Superior temporal gyrus (tissue), 1 donor: ENCODE data around the gene IMMT.

Source experiments
- DNase-seq: peaks from one replicate; pipeline ENCODE4 v3.0.0-alpha.2; 2016; ENCODE audit errors: extremely low spot score

The IMMT gene

DNA sequence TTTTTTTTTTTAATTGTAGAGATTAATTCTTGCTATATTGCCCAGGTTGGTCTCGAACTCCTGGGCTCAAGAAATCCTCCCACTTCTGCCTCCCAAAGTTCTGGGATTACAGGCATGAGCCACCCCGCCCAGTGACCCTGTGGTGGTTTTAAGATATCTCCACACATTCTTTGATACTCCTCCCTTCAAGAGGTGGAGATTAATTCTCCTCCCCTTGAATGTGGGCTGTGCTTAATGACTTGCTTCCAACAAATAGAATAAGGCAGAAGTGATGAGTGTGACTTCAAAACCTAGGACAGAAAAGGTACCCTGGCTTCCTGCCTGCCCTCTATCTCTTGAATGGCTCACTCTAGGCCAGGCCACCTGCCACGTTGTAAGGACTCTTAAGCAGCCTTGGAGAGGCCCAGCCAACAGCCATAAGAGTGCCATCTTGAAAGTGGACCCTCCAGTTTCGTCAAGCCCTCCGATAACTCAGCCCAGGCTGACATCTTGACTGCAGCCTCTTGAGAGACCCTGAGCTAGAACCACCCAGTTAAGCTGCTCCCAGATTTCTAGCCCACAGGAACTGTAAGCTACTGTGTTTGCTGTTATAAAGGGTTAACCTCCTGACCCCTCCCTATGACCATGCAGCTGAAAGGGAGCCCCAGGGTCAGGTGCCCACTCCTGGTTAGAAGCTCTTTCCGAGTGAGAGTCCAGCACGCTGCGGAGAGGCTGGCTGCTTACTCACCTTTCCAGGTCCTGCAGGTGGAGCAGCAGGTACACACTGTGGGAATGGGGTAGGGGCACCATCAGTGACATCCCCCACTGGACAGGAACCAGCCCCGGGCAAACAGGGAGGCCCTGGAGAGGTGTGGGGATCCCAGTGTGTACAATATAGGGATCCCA, 31.6 kb upstream of the IMMT start:
- no peak for DNase-seq

GRCh38 chr2:86226070-86226469, 30.8 kb upstream of the IMMT start:
- no peak for DNase-seq

DNA sequence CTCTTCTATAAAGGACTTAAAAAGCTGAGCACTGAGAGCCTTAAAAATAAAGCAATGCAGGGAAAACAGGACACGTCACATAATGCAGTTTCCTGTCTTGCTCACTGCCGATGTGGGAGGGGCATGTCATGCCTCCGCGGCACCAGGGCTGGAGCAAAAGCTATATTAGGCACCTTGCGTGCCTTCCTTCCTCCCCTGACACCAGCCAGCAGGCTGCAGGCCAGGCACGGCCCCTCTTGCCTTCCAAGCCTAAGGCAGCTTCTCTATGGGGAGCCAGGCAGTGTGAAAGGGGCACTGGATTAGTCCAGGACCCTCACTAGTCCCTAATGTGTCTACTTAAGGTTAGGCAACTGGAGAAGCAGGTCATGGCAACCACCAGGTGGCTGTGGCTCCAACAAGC, 30.3 kb upstream of the IMMT start:
- DNase-seq, result peak; percentile 60

GRCh38 chr2:86224645-86225355, 29.5 kb upstream of the IMMT start:
- no peak for DNase-seq

DNA sequence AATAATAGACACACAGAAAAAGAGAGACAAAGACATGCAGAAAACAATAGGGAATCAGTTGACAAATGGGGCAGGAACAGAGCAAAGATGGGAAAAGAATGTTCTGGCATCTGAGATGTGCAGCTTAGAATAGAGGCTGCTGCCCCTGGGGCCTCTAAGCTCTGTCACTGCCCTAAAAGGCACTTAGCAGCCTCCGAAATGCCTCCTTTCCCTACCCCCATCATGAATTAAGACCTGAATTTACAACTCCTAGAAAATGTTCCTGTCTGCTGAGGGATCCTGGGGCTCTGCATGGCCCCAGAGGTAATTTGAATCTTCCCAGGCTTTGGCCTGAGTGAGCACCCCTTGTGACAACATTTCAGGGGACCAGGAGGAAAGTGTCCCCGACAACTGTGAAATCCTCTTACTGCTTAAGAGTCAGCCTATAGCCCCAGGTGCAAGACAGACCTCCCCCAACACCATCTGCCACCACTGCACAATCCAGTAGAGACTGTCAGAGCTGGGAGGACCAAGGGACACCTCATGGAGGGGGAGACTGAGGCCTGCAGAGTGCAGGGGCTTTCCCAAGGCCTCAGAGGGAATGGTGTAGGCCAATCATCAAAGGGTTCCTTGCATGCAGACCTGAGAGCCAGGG, 28.8 kb upstream of the IMMT start:
- DNase-seq, result no peak

DNA sequence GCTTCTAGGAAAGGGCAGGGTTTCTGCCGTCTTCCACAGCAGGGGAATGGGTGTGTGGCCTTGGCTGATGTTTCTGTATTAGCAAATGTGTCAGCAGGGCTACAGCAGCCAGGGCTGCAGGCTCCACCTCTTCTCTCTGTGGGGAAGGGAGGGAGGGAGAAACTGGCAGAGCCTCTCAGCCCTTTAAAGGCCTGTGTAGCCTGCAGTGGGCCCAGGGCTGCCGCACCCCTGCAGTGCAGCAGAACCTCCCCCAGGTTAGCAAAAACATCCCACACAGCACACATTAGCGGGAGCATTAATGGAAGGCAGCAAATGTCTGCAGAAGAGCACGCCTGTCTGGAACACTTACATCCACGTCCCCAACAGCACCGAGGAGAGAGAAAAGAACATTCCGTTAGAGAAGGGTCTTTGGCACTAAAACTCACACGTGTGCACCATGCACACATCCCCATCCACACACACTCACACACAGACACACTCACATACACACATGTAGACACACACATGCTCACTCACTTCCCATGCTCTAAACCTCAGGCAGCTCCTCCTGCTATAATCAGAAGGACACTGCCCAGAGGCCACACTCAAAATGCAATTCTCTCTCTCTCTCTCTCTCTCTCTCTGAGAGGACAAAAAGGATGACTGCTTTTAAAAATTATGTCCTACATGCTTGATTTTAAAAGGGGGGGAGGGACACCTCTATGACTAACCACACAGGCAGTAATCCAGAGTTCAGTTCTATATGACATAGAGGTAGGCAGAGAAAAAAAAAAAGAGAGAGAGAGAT, 28.1 kb upstream of the IMMT start:
- DNase-seq, result peak; percentile 71

DNA sequence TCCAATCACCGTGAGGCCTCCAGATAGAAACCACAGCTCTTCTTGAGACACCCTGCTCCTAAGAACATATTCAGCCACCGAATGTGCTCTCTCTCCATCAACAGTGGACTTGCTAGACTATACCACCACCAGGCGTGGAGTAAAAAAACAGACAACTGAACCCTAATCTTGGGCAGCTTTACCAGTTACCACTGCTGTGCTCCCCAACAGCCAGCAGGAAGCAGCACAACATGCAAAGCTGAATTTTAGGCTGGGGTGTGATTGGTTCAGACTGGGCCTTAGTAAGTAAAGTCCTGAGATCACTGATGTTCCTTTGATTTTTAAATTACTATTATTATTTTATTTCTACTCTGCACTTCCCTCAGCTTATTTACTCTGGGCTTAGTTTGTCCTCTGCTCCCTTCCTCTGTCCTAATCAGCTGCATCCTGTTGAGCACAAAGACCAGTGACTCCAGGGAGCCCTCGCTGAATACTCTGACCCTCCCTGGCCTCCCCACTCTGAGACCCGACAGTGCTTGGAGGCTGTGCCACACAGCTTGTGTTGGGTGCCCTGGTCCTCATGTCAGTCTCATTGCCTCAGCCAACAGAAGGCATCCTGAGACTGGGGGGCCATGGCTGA, 25.9 kb upstream of the IMMT start:
- DNase-seq, result peak; percentile 67

DNA sequence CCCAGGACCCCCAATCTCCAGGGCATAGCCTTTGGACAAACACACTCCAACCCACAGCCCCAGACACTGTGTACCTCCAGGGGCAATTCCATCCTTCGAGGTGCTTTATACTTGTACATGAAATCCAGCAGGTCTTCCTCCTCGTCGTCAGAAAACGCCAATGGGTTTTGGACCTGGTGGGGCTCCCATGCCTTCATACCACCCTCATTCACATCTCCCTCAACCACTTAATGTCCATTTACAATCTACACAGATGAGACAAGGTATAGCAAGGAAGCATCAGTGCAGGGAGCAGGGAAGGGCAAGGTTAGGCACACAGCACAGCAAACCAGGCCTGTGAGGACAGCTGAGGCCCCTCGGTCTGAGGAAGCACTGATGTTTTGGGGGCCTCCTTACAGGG, 24.6 kb upstream of the IMMT start:
- DNase-seq, result no peak

- no peak for DNase-seq
Measured at GRCh38 chr2:86218124-86218523, 22.9 kb upstream of the IMMT start.

- peak; percentile 49 for DNase-seq
Measured at GRCh38 chr2:86216575-86217555, 21.6 kb upstream of the IMMT start.

- no peak for DNase-seq
Measured at GRCh38 chr2:86214503-86214832, 19.2 kb upstream of the IMMT start.

DNA sequence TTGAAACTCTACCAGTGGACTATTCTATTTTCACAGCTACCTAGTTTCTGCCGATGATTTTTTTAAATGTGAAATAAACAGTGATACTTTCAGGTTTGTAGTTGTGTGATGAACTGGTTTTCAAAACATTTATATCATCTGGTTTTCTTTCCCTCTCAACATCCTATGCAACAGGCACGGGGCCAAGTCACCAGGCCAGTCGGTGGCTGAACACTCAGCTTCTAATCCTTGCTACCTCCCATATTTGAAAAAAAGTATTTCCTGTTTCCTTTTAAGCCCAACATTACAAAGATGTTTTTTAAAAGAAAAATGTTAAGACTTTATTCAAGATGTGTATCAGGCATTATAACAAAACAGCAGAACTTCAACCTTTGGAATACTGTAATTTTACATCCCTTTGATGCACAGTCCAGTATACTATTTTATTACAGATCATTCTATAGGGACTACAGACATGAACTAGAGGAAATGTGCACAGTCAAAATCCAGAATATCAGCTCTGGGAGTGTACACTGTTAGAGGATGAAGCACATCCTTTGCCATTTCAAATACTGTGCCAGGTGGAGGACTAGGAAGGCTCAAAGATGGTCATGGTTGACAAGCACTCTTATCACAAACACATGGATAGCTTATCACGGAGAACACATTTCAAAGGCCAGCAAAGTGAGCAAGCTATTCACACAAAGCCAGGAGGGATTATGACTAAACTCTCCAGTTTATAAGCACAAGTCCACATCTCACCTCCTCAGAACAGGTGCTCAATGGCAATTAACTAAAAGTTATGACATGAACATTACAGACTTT, 18.6 kb upstream of the IMMT start:
- DNase-seq, result no peak

GRCh38 chr2:86213056-86213455, 17.8 kb upstream of the IMMT start:
- DNase-seq, result no peak

GRCh38 chr2:86211796-86212188, 16.5 kb upstream of the IMMT start:
- no peak for DNase-seq

GRCh38 chr2:86211033-86211795, 16.0 kb upstream of the IMMT start:
- no peak for DNase-seq

GRCh38 chr2:86204458-86204857, 9.2 kb upstream of the IMMT start:
- no peak for DNase-seq

DNA sequence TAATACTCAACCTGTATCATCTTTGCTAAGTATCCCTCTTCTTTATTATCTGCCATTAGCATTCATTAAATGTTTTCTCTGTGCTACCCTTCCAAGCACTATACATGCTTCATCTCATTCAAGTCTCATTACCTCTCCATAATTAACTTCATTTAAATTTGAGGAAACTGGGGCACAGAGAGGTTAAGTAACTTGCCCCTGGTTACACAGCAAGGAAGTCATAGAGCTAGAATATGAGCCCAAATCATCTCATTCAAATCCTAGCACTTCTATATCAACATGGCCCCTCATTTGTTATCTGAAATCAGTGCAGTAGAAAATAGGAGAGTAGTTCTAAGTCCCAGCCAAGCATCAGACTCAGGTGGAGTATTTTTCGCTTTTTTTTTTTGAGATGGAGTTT, 8.4 kb upstream of the IMMT start:
- no peak for DNase-seq

DNA sequence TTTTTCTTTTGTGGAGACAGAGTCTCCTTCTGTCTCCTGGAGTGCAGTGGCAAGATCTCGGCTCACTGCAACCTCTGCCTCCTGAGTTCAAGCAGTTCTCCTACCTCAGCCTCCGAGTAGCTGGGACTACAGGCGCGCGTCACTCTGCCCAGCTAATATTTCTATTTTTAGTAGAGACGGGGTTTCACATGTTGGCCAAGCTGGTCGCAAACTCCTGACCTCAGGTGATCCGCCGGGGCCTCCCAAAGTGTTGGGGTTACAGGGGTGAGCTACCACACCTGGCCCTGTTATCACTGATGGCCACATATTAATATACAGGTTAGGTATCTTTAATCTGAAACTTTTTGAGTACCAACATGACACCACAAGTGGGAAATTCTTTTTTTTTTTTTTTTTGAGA, 7.4 kb upstream of the IMMT start:
- no peak for DNase-seq

GRCh38 chr2:86202336-86202692, 7.1 kb upstream of the IMMT start:
- DNase-seq, result no peak
